ENCODE data around the gene BCLAF1.

Gene BCLAF1

GRCh38 chr6:136252441-136252840, 37.2 kb downstream of the BCLAF1 start:
- H3K4me3 ChIP-seq (replicated peaks; ENCODE audit: low read depth, low read length) = no peak overlapping the region
- TF ChIP-seq CTCF (IDR thresholded peaks at IDR 0.05; ENCODE audit: low read depth, low read length, missing control alignments) = no peak
- no peak for DNase-seq (ENCODE audit: extremely low read depth, low read depth)

- H3K4me3 ChIP-seq (replicated peaks; ENCODE audit: low read depth, low read length) = peak overlapping the region; percentile 72; the same call in 1 of the 2 replicates
- no peak for DNase-seq (ENCODE audit: extremely low read depth, low read depth)
- no peak for TF ChIP-seq CTCF (IDR thresholded peaks at IDR 0.05; ENCODE audit: low read depth, low read length, missing control alignments)
These were observed 38.3 kb downstream of the BCLAF1 start for GRCh38 chr6:136251394-136251793.

- peak overlapping the region; percentile 72 for H3K4me3 ChIP-seq (replicated peaks; ENCODE audit: low read depth, low read length)
- TF ChIP-seq CTCF (IDR thresholded peaks at IDR 0.05; ENCODE audit: low read depth, low read length, missing control alignments) = no peak
- no peak for DNase-seq (ENCODE audit: extremely low read depth, low read depth)
These were observed 39.0 kb downstream of the BCLAF1 start for GRCh38 chr6:136250686-136251008.

GRCh38 chr6:136249811-136250685, 39.6 kb downstream of the BCLAF1 start, which contains the start of gene MTFR2:
Gene MTFR2 (minus strand): TSS chr6:136250311. CDS start chr6:136249099, 1,212 bp downstream.
- TF ChIP-seq CTCF (IDR thresholded peaks at IDR 0.05; ENCODE audit: low read depth, low read length, missing control alignments) = no peak
- DNase-seq (ENCODE audit: extremely low read depth, low read depth) = peak; percentile 99
- H3K4me3 ChIP-seq (replicated peaks; ENCODE audit: low read depth, low read length) = peak within 1 kb of the TSS; percentile 72

GRCh38 chr6:136249336-136249735, 40.3 kb downstream of the BCLAF1 start:
- TF ChIP-seq CTCF (IDR thresholded peaks at IDR 0.05; ENCODE audit: low read depth, low read length, missing control alignments) = no peak
- H3K4me3 ChIP-seq (replicated peaks; ENCODE audit: low read depth, low read length) = peak overlapping the region; percentile 72
- no peak for DNase-seq (ENCODE audit: extremely low read depth, low read depth)

- no peak for DNase-seq (ENCODE audit: extremely low read depth, low read depth)
These were observed 45.5 kb downstream of the BCLAF1 start for GRCh38 chr6:136244061-136244616.

More at GRCh38 chr6:136244061-136244616, 45.5 kb downstream of the BCLAF1 start:
- H3K4me3 ChIP-seq (replicated peaks; ENCODE audit: low read depth, low read length) = no peak overlapping the region
- TF ChIP-seq CTCF (IDR thresholded peaks at IDR 0.05; ENCODE audit: low read depth, low read length, missing control alignments) = no peak

All from HFF-Myc (cell line).